ENCODE measurements around the gene TLN1. TPM values are rescaled to one million over a fixed set of nuclear protein-coding genes. Genes with fewer than 3 reads are reported as not detected.

Gene TLN1
- total RNA-seq, 2 experiments from 2014 or later = 149 to 151 TPM

- TF ChIP-seq CTCF (IDR thresholded peaks at IDR 0.05) = no peak
- ChIA-PET CTCF (no interaction called here), POLR2A (interaction anchor here (1.1 kb wide), 1 partner anchor 15 kb away, joined by 4 read pairs; no protein-coding TSS in a partner anchor)
- Mint-ChIP-seq H3K27ac (no peak overlapping the region), H3K4me3 (no peak overlapping the region), H3K36me3 (ENCODE audit: low read depth) (peaks cover 7% of the 10 kb centered on the region), H3K4me1 (ENCODE audit: low read depth) (peaks cover 16% of the 10 kb centered on the region), H3K9me3 (no peaks in the 10 kb centered on the region), H3K27me3 (no peaks in the 10 kb centered on the region)
- intact Hi-C loops (cut with DNase I, micrococcal nuclease) = no loop called here
- Histone ChIP-seq H3K9me3 (ENCODE audit: control insufficient read depth in 1 of 2, insufficient read depth in 1 of 2, low read length in 2 of 2) (no peaks in the 10 kb centered on the region), H3K4me3 (ENCODE audit: low read length) (no peak overlapping the region), H3K4me1 (ENCODE audit: insufficient read depth, low read length) (peaks cover 4% of the 10 kb centered on the region), H3K27ac (ENCODE audit: low read depth in 1 of 2, low read length in 2 of 2) (no peak overlapping the region), H3K36me3 (ENCODE audit: insufficient read depth, low read length) (peaks cover 13% of the 10 kb centered on the region), H3K27me3 (ENCODE audit: control insufficient read depth in 1 of 2, insufficient read depth in 2 of 2, low read length in 2 of 2) (no peaks in the 10 kb centered on the region)
- DNase-seq = no peak
- ATAC-seq (ENCODE audit: poor library complexity) = no peak
These were observed 39.5 kb upstream of the TLN1 start for GRCh38 chr9:35771534-35771933.

- intact Hi-C loops (cut with DNase I, micrococcal nuclease) = no loop called here
- Mint-ChIP-seq H3K9me3 (no peaks in the 10 kb centered on the region), H3K36me3 (ENCODE audit: low read depth) (peaks cover 5% of the 10 kb centered on the region), H3K4me1 (ENCODE audit: low read depth) (peaks cover 21% of the 10 kb centered on the region), H3K27ac (no peak overlapping the region), H3K4me3 (no peak overlapping the region), H3K27me3 (no peaks in the 10 kb centered on the region)
- Histone ChIP-seq H3K9me3 (ENCODE audit: control insufficient read depth in 1 of 2, insufficient read depth in 1 of 2, low read length in 2 of 2) (no peaks in the 10 kb centered on the region), H3K4me1 (ENCODE audit: insufficient read depth, low read length) (peaks cover 4% of the 10 kb centered on the region), H3K27me3 (ENCODE audit: control insufficient read depth in 1 of 2, insufficient read depth in 2 of 2, low read length in 2 of 2) (no peaks in the 10 kb centered on the region), H3K36me3 (ENCODE audit: insufficient read depth, low read length) (peaks cover 13% of the 10 kb centered on the region), H3K4me3 (ENCODE audit: low read length) (no peak overlapping the region), H3K27ac (ENCODE audit: low read depth in 1 of 2, low read length in 2 of 2) (no peak overlapping the region)
- ChIA-PET POLR2A (interaction anchor here (1.1 kb wide), 1 partner anchor 15 kb away, joined by 4 read pairs; no protein-coding TSS in a partner anchor), CTCF (no interaction called here)
- ATAC-seq (ENCODE audit: poor library complexity) = no peak
- TF ChIP-seq CTCF (IDR thresholded peaks at IDR 0.05) = no peak
- DNase-seq = no peak
These were observed 39.1 kb upstream of the TLN1 start for GRCh38 chr9:35771075-35771433.

GRCh38 chr9:35769763-35770162 is 37.8 kb upstream of the TLN1 start:
- ATAC-seq (ENCODE audit: poor library complexity) (no peak), DNase-seq (no peak)
- no peaks in the 10 kb centered on the region for H3K27me3 ChIP-seq (ENCODE audit: control insufficient read depth in 1 of 2, insufficient read depth in 2 of 2, low read length in 2 of 2)
- TF ChIP-seq CTCF (IDR thresholded peaks at IDR 0.05) = no peak
- Mint-ChIP-seq H3K27ac (no peak overlapping the region), H3K4me3 (no peak overlapping the region), H3K9me3 (no peaks in the 10 kb centered on the region), H3K27me3 (no peaks in the 10 kb centered on the region), H3K36me3 (ENCODE audit: low read depth) (no peaks in the 10 kb centered on the region), H3K4me1 (ENCODE audit: low read depth) (peaks cover 22% of the 10 kb centered on the region)
- H3K36me3 ChIP-seq (ENCODE audit: insufficient read depth, low read length) = peaks cover 13% of the 10 kb centered on the region
- no peak overlapping the region for H3K4me3 ChIP-seq (ENCODE audit: low read length)
- no peaks in the 10 kb centered on the region for H3K9me3 ChIP-seq (ENCODE audit: control insufficient read depth in 1 of 2, insufficient read depth in 1 of 2, low read length in 2 of 2)
- no peak overlapping the region for H3K27ac ChIP-seq (ENCODE audit: low read depth in 1 of 2, low read length in 2 of 2)
- intact Hi-C loops (cut with DNase I, micrococcal nuclease) = no loop called here
- H3K4me1 ChIP-seq (ENCODE audit: insufficient read depth, low read length) = peaks cover 4% of the 10 kb centered on the region
- POLR2A ChIA-PET = interaction anchor here (0.6 kb wide), 1 partner anchor 237 kb away, joined by 3 read pairs; no protein-coding TSS in a partner anchor
- CTCF ChIA-PET = interaction anchor here (0.7 kb wide), 1 partner anchor 13 kb away, joined by 3 read pairs; no protein-coding TSS in a partner anchor
